HepG2 (cell line): ENCODE results near the gene NOS1AP. TPM values are rescaled to one million over a fixed set of nuclear protein-coding genes. Genes with fewer than 3 reads are reported as not detected.

Experiments used
- ATAC-seq: fragments of 200-7000 bp; cut with Tn5 transposase; 3 replicates; pipeline ENCODE4 v1.9.1; 2020; ENCODE audit warnings: mild to moderate bottlenecking, moderate library complexity
- BruUV-seq: library from RNA; stranded (reverse); fragments of 400-500 nt; replicated peaks from 2 replicates; lab custom pipeline; 2021; lab: Mats Ljungman, UMichigan
- CTCF ChIA-PET: fragments of 300-600 bp; formaldehyde crosslinking; extraction: SDS; loops from one replicate; lab custom pipeline; 2021; ENCODE audit warnings: low total read pairs, inconsistent platforms, low intra/inter-chr PET ratio; lab: Yijun Ruan, JAX
- POLR2A ChIA-PET: fragments of 350-600 bp; sonication (Branson Sonifier 250); formaldehyde crosslinking; loops from one replicate; lab custom pipeline; 2020; ENCODE audit warnings: antibody characterized with exemption, inconsistent platforms; lab: Yijun Ruan, JAX
- DNase-seq: peaks from one replicate; pipeline ENCODE4 v3.0.0-alpha.2; 2015; ENCODE audit warnings: low spot score
- FAIRE-seq: peaks from 3 replicates; lab custom pipeline; 2011; peaks lifted over from hg19 to GRCh38; lab: Jason Lieb, UNC
- H2AFZ ChIP-seq: one replicate; pipeline ENCODE4 v1.6.1; 2011; ENCODE audit warnings: low read length, inconsistent platforms
- H3K27ac ChIP-seq: fragments of 300-600 bp; 3 replicates; pipeline ENCODE4 v1.8.0; 2011; ENCODE audit warnings: mixed run types, mild to moderate bottlenecking, mixed read lengths, low read length, inconsistent platforms; ENCODE audit not compliant: insufficient read depth; ENCODE audit errors: extremely low read length
- H3K27me3 ChIP-seq, 2 experiments: fragments of 200-600 bp in 1 of 2; 2 replicates in 1 of 2; 3 replicates in 1 of 2; pipeline versions ENCODE4 v1.6.0 to v1.8.0; 2011; ENCODE audit warnings: low read length in 2 of 2, mild to moderate bottlenecking in 2 of 2, moderate library complexity in 2 of 2, inconsistent platforms in 1 of 2; ENCODE audit not compliant: insufficient read depth in 2 of 2, control insufficient read depth in 1 of 2
- H3K36me3 ChIP-seq, 2 experiments: fragments of 200-600 bp in 1 of 2; replicated peaks in 1 of 2; 2 replicates in 1 of 2; 3 replicates in 1 of 2; pipeline versions ENCODE4 v1.5.1 to v1.8.0; 2011; ENCODE audit warnings: low read length in 2 of 2, inconsistent platforms in 1 of 2; ENCODE audit not compliant: insufficient read depth in 2 of 2, control insufficient read depth in 1 of 2
- H3K4me1 ChIP-seq: 2 replicates; pipeline ENCODE4 v1.5.1; 2012; ENCODE audit warnings: low read length, inconsistent platforms; ENCODE audit not compliant: insufficient read depth
- H3K4me2 ChIP-seq: 2 replicates; pipeline ENCODE4 v1.6.0; 2011; ENCODE audit warnings: low read depth, low read length, inconsistent platforms
- H3K4me3 ChIP-seq, 3 experiments: fragments of 200-600 bp in 1 of 3; sonication (generic), shearing (Covaris generic) in 1 of 3; replicated peaks in 1 of 3; 2 replicates each; pipeline ENCODE4 v1.5.1; 2011 to 2016; ENCODE audit warnings: low read length in 3 of 3, inconsistent platforms in 2 of 3, low read depth in 2 of 3, mild to moderate bottlenecking in 2 of 3, control low read depth in 1 of 3, mixed read lengths in 1 of 3; ENCODE audit not compliant: insufficient read depth in 1 of 3
- H3K79me2 ChIP-seq: one replicate; pipeline ENCODE4 v1.6.1; 2011; ENCODE audit warnings: low read length, inconsistent platforms; ENCODE audit not compliant: insufficient read depth
- H3K9ac ChIP-seq: 2 replicates; pipeline ENCODE4 v1.6.0; 2011; ENCODE audit warnings: mild to moderate bottlenecking, low read depth, low read length, inconsistent platforms; ENCODE audit not compliant: insufficient read depth
- H3K9me3 ChIP-seq: 2 replicates; pipeline ENCODE4 v1.5.1; 2012; ENCODE audit warnings: mild to moderate bottlenecking, low read length
- H4K20me1 ChIP-seq: 2 replicates; pipeline ENCODE4 v1.6.0; 2011; ENCODE audit warnings: inconsistent platforms, mild to moderate bottlenecking, low read length, moderate library complexity; ENCODE audit not compliant: insufficient read depth
- HNRNPLL ChIP-seq: fragments of 200-400 bp; formaldehyde crosslinking; IDR thresholded peaks from 2 replicates; pipeline ENCODE4 v1.6.1; 2017; ENCODE audit warnings: mild to moderate bottlenecking, low read depth, low read length; ENCODE audit not compliant: poor library complexity, severe bottlenecking
- KAT7 ChIP-seq: IDR thresholded peaks from 2 replicates; pipeline ENCODE4 v1.6.1; 2018; ENCODE audit warnings: borderline replicate concordance, missing compliant biosample characterization
- MAZ ChIP-seq, 2 experiments: sonication (generic) in 1 of 2; formaldehyde crosslinking in 1 of 2; IDR thresholded peaks; 2 replicates each; pipeline versions ENCODE4 v1.5.0 to v1.6.1; 2012 to 2020; ENCODE audit warnings: low read depth in 2 of 2, mild to moderate bottlenecking in 2 of 2, borderline replicate concordance in 1 of 2, improper control_type of control experiment in 1 of 2, low read length in 1 of 2, missing genetic modification reagents in 1 of 2, moderate library complexity in 1 of 2
- MLLT10 ChIP-seq: sonication (generic); formaldehyde crosslinking; IDR thresholded peaks from 2 replicates; pipeline ENCODE4 v1.4.0; 2020; ENCODE audit warnings: missing genetic modification reagents
- NFE2 ChIP-seq: sonication (generic); formaldehyde crosslinking; IDR thresholded peaks from 2 replicates; pipeline ENCODE4 v1.4.0; 2020; ENCODE audit warnings: missing genetic modification reagents
- NFKBIZ ChIP-seq: IDR thresholded peaks from 2 replicates; pipeline ENCODE4 v1.6.1; 2018; ENCODE audit warnings: missing genetic modification reagents, missing compliant biosample characterization
- SUZ12 ChIP-seq: fragments of 150-350 bp; IDR thresholded peaks from 2 replicates; pipeline ENCODE4 v1.6.1; 2014; ENCODE audit warnings: low read depth, low read length
- ZNF572 ChIP-seq: sonication (generic); formaldehyde crosslinking; IDR thresholded peaks from 2 replicates; pipeline ENCODE4 v1.5.1; 2020; ENCODE audit warnings: mild to moderate bottlenecking, missing genetic modification reagents
- ZNF766 ChIP-seq: sonication (generic); formaldehyde crosslinking; IDR thresholded peaks from 2 replicates; pipeline ENCODE4 v1.5.0; 2020; ENCODE audit warnings: missing genetic modification reagents, borderline replicate concordance
- WGBS: methylation state at CpG from one replicate; pipeline ENCODE4 v1.1.6; 2017; ENCODE audit warnings: low lambda C conversion rate; 5-methylcytosine and 5-hydroxymethylcytosine counted together
- in situ Hi-C: cut with HindIII; loops from 2 replicates; pipeline ENCODE4 v1.10.0; 2017; ENCODE audit warnings: low pct_unique_long_range_greater_than_20kb; ENCODE audit not compliant: extremely low pct_ligation_motif_present
- intact Hi-C: fragments of 100-400 bp; cut with micrococcal nuclease; formaldehyde crosslinking; loops from one replicate; pipeline ENCODE4 v1.10.0; 2022; ENCODE audit not compliant: unreplicated experiment
- polyA plus RNA-seq, 8 experiments: library from polyadenylated mRNA; depleted of rRNA in 3 of 8; stranded (reverse) in 7 of 8; unstranded in 1 of 8; fragments of >200 nt; fragmentation: Illumina TruSeq in 4 of 8; extraction: Trizol in 4 of 8; gene quantifications; 2 replicates each; pipeline versions ENCODE4 v1.2.1 to v1.2.3, GENCODE V29; 2011 to 2016; ENCODE audit warnings: low read depth in 4 of 8, missing spikeins in 1 of 8, mixed read lengths in 1 of 8; ENCODE audit not compliant: insufficient read depth in 1 of 8
- total RNA-seq, 5 experiments: library from RNA; depleted of rRNA; stranded (reverse); fragments of >200 nt; fragmentation: Illumina TruSeq; extraction: Trizol; gene quantifications; 2 replicates each; pipeline ENCODE4 v1.2.3, GENCODE V29; 2016; ENCODE audit warnings: low read depth in 1 of 5
- TF ChIP-seq, protein P1 (sequence below): sonication (generic); formaldehyde crosslinking; IDR thresholded peaks from 2 replicates; pipeline ENCODE4 v1.9.0; 2021; ENCODE audit warnings: missing genetic modification reagents, mild to moderate bottlenecking, borderline replicate concordance
- TF ChIP-seq, protein P2 (sequence below): sonication (generic); formaldehyde crosslinking; IDR thresholded peaks from 2 replicates; pipeline ENCODE4 v1.8.0; 2022; ENCODE audit warnings: missing genetic modification reagents, mild to moderate bottlenecking, borderline replicate concordance
- TF ChIP-seq, protein P3 (sequence below): sonication (generic); formaldehyde crosslinking; IDR thresholded peaks from 2 replicates; pipeline ENCODE4 v1.5.0; 2020; ENCODE audit warnings: mild to moderate bottlenecking, missing genetic modification reagents
- TF ChIP-seq, protein P4 (sequence below): sonication (generic); formaldehyde crosslinking; IDR thresholded peaks from 2 replicates; pipeline ENCODE4 v1.5.1; 2020; ENCODE audit warnings: mild to moderate bottlenecking, missing genetic modification reagents, moderate library complexity
- TF ChIP-seq, protein P5 (sequence below): sonication (generic); formaldehyde crosslinking; IDR thresholded peaks from 2 replicates; pipeline ENCODE4 v1.5.0; 2020; ENCODE audit warnings: missing genetic modification reagents, mild to moderate bottlenecking, borderline replicate concordance
- TF ChIP-seq, protein P6 (sequence below): sonication (generic); formaldehyde crosslinking; IDR thresholded peaks from 2 replicates; pipeline ENCODE4 v1.4.0; 2020; ENCODE audit warnings: mild to moderate bottlenecking, missing genetic modification reagents

Gene NOS1AP
- total and polyA plus RNA-seq, 2 of the 13 experiments (the other 11 are each of a cell fraction or from before 2014, with no cell fraction given), result 2.0 to 3.3 TPM

DNA sequence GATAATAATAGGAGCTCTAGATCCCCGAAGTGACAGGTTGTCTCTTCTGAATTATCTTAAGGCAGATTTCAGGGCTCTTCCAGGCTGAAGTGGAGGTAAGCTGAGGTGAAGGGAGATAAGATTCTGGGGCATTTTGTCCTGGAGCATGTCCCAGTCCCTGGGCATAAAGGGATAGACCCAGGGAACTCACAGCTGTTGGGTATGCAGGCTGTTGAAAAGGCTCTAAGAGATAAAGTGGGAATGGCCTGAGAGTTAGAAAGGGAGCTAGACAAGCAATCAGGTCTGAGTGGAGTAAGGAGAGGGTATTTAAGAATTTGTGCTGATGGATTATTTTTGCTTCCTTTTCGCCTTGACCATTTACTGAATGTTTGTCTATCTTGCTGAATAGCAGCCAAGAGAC lies 123.7 kb downstream of the NOS1AP start:
- DNase-seq (no peak), FAIRE-seq (no peak), ATAC-seq (no peak)
- Histone ChIP-seq H4K20me1 (no peaks in the 10 kb centered on the region), H3K36me3 (no peaks in the 10 kb centered on the region; a peak in 1 of 5 replicates), H3K4me2 (no peak overlapping the region), H3K9me3 (no peaks in the 10 kb centered on the region), H3K27ac (no peak overlapping the region), H3K9ac (no peak overlapping the region), H3K4me1 (peaks cover 69% of the 10 kb centered on the region), H3K27me3 (no peaks in the 10 kb centered on the region), H3K4me3 (no peak overlapping the region), H2AFZ (no peak overlapping the region), H3K79me2 (peaks cover 38% of the 10 kb centered on the region)
- WGBS, result 100% methylated on average over 2 of the region's 2 CpGs
- in situ Hi-C loops, result no loop called here
- POLR2A ChIA-PET, result interaction anchor here (0.9 to 1.1 kb wide), 2 partner anchors 123 to 124 kb away, joined by 3 read pairs; partner anchors contain the start of gene NOS1AP
- CTCF ChIA-PET, result no interaction called here
- intact Hi-C loops, result no loop called here
- BruUV-seq, result no TSS peak
- TF ChIP-seq KAT7 (CRISPR knock-in tag) (no peak), MLLT10 (CRISPR knock-in tag) (no peak), ZNF766 (CRISPR knock-in tag) (no peak), HNRNPLL (no peak), NFKBIZ (CRISPR knock-in tag) (no peak), MAZ (IDR thresholded peaks at IDR 0.05; ENCODE audit: borderline replicate concordance, low read depth, low read length) (no peak), MAZ (CRISPR knock-in tag; IDR thresholded peaks at IDR 0.05; ENCODE audit: low read depth) (no peak), ZNF572 (CRISPR knock-in tag) (no peak), NFE2 (CRISPR knock-in tag) (no peak), SUZ12 (no peak)
- TF ChIP-seq, protein P1, sequence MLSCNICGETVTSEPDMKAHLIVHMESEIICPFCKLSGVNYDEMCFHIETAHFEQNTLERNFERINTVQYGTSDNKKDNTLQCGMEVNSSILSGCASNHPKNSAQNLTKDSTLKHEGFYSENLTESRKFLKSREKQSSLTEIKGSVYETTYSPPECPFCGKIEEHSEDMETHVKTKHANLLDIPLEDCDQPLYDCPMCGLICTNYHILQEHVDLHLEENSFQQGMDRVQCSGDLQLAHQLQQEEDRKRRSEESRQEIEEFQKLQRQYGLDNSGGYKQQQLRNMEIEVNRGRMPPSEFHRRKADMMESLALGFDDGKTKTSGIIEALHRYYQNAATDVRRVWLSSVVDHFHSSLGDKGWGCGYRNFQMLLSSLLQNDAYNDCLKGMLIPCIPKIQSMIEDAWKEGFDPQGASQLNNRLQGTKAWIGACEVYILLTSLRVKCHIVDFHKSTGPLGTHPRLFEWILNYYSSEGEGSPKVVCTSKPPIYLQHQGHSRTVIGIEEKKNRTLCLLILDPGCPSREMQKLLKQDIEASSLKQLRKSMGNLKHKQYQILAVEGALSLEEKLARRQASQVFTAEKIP (CRISPR knock-in tag), result no peak
- TF ChIP-seq, protein P2, sequence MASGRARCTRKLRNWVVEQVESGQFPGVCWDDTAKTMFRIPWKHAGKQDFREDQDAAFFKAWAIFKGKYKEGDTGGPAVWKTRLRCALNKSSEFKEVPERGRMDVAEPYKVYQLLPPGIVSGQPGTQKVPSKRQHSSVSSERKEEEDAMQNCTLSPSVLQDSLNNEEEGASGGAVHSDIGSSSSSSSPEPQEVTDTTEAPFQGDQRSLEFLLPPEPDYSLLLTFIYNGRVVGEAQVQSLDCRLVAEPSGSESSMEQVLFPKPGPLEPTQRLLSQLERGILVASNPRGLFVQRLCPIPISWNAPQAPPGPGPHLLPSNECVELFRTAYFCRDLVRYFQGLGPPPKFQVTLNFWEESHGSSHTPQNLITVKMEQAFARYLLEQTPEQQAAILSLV, result no peak
- TF ChIP-seq, protein P3, sequence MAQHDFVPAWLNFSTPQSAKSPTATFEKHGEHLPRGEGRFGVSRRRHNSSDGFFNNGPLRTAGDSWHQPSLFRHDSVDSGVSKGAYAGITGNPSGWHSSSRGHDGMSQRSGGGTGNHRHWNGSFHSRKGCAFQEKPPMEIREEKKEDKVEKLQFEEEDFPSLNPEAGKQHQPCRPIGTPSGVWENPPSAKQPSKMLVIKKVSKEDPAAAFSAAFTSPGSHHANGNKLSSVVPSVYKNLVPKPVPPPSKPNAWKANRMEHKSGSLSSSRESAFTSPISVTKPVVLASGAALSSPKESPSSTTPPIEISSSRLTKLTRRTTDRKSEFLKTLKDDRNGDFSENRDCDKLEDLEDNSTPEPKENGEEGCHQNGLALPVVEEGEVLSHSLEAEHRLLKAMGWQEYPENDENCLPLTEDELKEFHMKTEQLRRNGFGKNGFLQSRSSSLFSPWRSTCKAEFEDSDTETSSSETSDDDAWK (CRISPR knock-in tag), result no peak
- TF ChIP-seq, protein P4, sequence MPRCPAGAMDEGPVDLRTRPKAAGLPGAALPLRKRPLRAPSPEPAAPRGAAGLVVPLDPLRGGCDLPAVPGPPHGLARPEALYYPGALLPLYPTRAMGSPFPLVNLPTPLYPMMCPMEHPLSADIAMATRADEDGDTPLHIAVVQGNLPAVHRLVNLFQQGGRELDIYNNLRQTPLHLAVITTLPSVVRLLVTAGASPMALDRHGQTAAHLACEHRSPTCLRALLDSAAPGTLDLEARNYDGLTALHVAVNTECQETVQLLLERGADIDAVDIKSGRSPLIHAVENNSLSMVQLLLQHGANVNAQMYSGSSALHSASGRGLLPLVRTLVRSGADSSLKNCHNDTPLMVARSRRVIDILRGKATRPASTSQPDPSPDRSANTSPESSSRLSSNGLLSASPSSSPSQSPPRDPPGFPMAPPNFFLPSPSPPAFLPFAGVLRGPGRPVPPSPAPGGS (CRISPR knock-in tag), result no peak
- TF ChIP-seq, protein P5, sequence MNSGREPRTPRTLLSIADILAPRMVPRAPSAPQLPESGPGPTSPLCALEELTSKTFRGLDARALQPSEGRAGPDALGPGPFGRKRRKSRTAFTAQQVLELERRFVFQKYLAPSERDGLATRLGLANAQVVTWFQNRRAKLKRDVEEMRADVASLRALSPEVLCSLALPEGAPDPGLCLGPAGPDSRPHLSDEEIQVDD, result no peak
- TF ChIP-seq, protein P6, sequence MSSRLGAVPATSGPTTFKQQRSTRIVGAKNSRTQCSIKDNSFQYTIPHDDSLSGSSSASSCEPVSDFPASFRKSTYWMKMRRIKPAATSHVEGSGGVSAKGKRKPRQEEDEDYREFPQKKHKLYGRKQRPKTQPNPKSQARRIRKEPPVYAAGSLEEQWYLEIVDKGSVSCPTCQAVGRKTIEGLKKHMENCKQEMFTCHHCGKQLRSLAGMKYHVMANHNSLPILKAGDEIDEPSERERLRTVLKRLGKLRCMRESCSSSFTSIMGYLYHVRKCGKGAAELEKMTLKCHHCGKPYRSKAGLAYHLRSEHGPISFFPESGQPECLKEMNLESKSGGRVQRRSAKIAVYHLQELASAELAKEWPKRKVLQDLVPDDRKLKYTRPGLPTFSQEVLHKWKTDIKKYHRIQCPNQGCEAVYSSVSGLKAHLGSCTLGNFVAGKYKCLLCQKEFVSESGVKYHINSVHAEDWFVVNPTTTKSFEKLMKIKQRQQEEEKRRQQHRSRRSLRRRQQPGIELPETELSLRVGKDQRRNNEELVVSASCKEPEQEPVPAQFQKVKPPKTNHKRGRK (CRISPR knock-in tag), result no peak
